HEK293T (cell line): ENCODE results near the gene TRPC3.

Source experiments
- CTCF ChIA-PET: fragments of 350-600 bp; formaldehyde crosslinking; extraction: SDS; loops from one replicate; lab custom pipeline; 2021; ENCODE audit warnings: antibody characterized with exemption, inconsistent platforms; lab: Yijun Ruan, JAX
- POLR2A ChIA-PET: fragments of 350-600 bp; formaldehyde crosslinking; extraction: SDS; loops from one replicate; lab custom pipeline; 2020; ENCODE audit warnings: antibody characterized with exemption, inconsistent platforms; lab: Yijun Ruan, JAX
- DNase-seq: peaks from one replicate; pipeline ENCODE4 v3.0.0; 2012; ENCODE audit warnings: mixed read lengths; ENCODE audit errors: extremely low spot score
- ARNT ChIP-seq: fragments of 450-650 bp; IDR thresholded peaks from 2 replicates; pipeline ENCODE4 v1.6.1; 2017; ENCODE audit warnings: mild to moderate bottlenecking
- BHLHE40 ChIP-seq: fragments of 450-650 bp; IDR thresholded peaks from 2 replicates; pipeline ENCODE4 v1.6.1; 2016; ENCODE audit warnings: mild to moderate bottlenecking, moderate library complexity, borderline replicate concordance
- CTBP1 ChIP-seq: fragments of 450-650 bp; IDR thresholded peaks from 2 replicates; pipeline ENCODE4 v1.6.1; 2016; ENCODE audit warnings: borderline replicate concordance
- ELF4 ChIP-seq: fragments of 450-650 bp; IDR thresholded peaks from 2 replicates; pipeline ENCODE4 v1.6.1; 2017; ENCODE audit warnings: antibody characterized with exemption
- FOXA1 ChIP-seq: fragments of 450-650 bp; IDR thresholded peaks from 2 replicates; pipeline ENCODE4 v1.6.1; 2016; ENCODE audit warnings: mild to moderate bottlenecking
- FOXK2 ChIP-seq: fragments of 450-650 bp; IDR thresholded peaks from 2 replicates; pipeline ENCODE4 v1.6.1; 2016; ENCODE audit warnings: mild to moderate bottlenecking
- FOXM1 ChIP-seq: fragments of 450-650 bp; IDR thresholded peaks from 2 replicates; pipeline ENCODE4 v1.6.1; 2017; ENCODE audit warnings: mild to moderate bottlenecking, borderline replicate concordance
- HDGF ChIP-seq: fragments of 450-650 bp; IDR thresholded peaks from 2 replicates; pipeline ENCODE4 v1.6.1; 2017; ENCODE audit warnings: antibody characterized with exemption, borderline replicate concordance
- L3MBTL2 ChIP-seq: fragments of 450-650 bp; conservative IDR thresholded peaks from 2 replicates; pipeline ENCODE4 v1.6.1; 2016; ENCODE audit warnings: mild to moderate bottlenecking
- LEF1 ChIP-seq: fragments of 450-650 bp; IDR thresholded peaks from 2 replicates; pipeline ENCODE4 v1.6.1; 2017; ENCODE audit warnings: mild to moderate bottlenecking, borderline replicate concordance
- NFRKB ChIP-seq: fragments of 450-650 bp; IDR thresholded peaks from 2 replicates; pipeline ENCODE4 v1.6.1; 2016; ENCODE audit warnings: mild to moderate bottlenecking, moderate library complexity
- PKNOX1 ChIP-seq: fragments of 450-650 bp; IDR thresholded peaks from 2 replicates; pipeline ENCODE4 v1.6.1; 2016
- SP1 ChIP-seq: fragments of 450-650 bp; IDR thresholded peaks from 2 replicates; pipeline ENCODE4 v1.6.1; 2017
- SUZ12 ChIP-seq: fragments of 450-650 bp; IDR thresholded peaks from 2 replicates; pipeline ENCODE4 v1.6.1; 2016; ENCODE audit warnings: mild to moderate bottlenecking
- TARDBP ChIP-seq: fragments of 450-650 bp; IDR thresholded peaks from 2 replicates; pipeline ENCODE4 v1.6.1; 2016
- ZNF384 ChIP-seq: fragments of 450-650 bp; IDR thresholded peaks from 2 replicates; pipeline ENCODE4 v1.6.1; 2016

Gene TRPC3

GRCh38 chr4:121885115-121885514 is 66.7 kb downstream of the TRPC3 start:
- CTCF ChIA-PET: interaction anchor here (0.6 kb wide), 1 partner anchor 1832 kb away, joined by 3 read pairs; no protein-coding TSS in a partner anchor
- DNase-seq: no peak
- TF ChIP-seq L3MBTL2 (no peak), SP1 (no peak), SUZ12 (no peak), BHLHE40 (no peak), NFRKB (no peak), ZNF384 (no peak), CTBP1 (no peak), ARNT (no peak), TARDBP (no peak), HDGF (no peak)
- POLR2A ChIA-PET: no interaction called here

GRCh38 chr4:121881158-121881557 is 70.7 kb downstream of the TRPC3 start:
- CTCF ChIA-PET: no interaction called here
- POLR2A ChIA-PET: interaction anchor here (1.5 kb wide), 1 partner anchor 11 kb away, joined by 4 read pairs; the partner anchor contains the start of gene BBS7
- no peak for DNase-seq
- no peak for TF ChIP-seq FOXA1
- TF ChIP-seq SUZ12: no peak

- POLR2A ChIA-PET: no interaction called here
- CTCF ChIA-PET: no interaction called here
- TF ChIP-seq FOXM1 (no peak), CTBP1 (no peak), ARNT (no peak), TARDBP (no peak), FOXK2 (no peak), ZNF384 (no peak), LEF1 (no peak), L3MBTL2 (no peak), HDGF (no peak), BHLHE40 (no peak), SP1 (no peak)
- no peak for DNase-seq
Measured at GRCh38 chr4:121879135-121879534, 72.7 kb downstream of the TRPC3 start.

- ChIA-PET CTCF (no interaction called here), POLR2A (interaction anchor here (0.8 kb wide), 1 partner anchor 8 kb away, joined by 3 read pairs; no protein-coding TSS in a partner anchor)
- TF ChIP-seq ARNT (no peak), SP1 (no peak), ELF4 (no peak), SUZ12 (no peak), L3MBTL2 (no peak), HDGF (no peak), FOXA1 (no peak), LEF1 (no peak), FOXK2 (no peak), PKNOX1 (no peak), FOXM1 (no peak), BHLHE40 (no peak), NFRKB (no peak)
- DNase-seq: no peak
Measured at GRCh38 chr4:121877041-121877773, 74.7 kb downstream of the TRPC3 start.

GRCh38 chr4:121876070-121876469 is 75.8 kb downstream of the TRPC3 start:
- ChIA-PET POLR2A (no interaction called here), CTCF (no interaction called here)
- DNase-seq: no peak

GRCh38 chr4:121875652-121876051 is 76.2 kb downstream of the TRPC3 start:
- DNase-seq: no peak
- ChIA-PET CTCF (no interaction called here), POLR2A (no interaction called here)
- TF ChIP-seq ARNT: no peak

More at GRCh38 chr4:121876070-121876469, 75.8 kb downstream of the TRPC3 start:
- TF ChIP-seq FOXM1: no peak
- no peak for TF ChIP-seq SUZ12
- no peak for TF ChIP-seq PKNOX1
- TF ChIP-seq BHLHE40: no peak
- TF ChIP-seq FOXK2: no peak
- TF ChIP-seq ARNT: no peak
- no peak for TF ChIP-seq LEF1
- TF ChIP-seq FOXA1: no peak
- no peak for TF ChIP-seq NFRKB
- TF ChIP-seq HDGF: no peak
- TF ChIP-seq ELF4: no peak
- no peak for TF ChIP-seq TARDBP
- TF ChIP-seq CTBP1: no peak
- no peak for TF ChIP-seq ZNF384
- no peak for TF ChIP-seq SP1
- no peak for TF ChIP-seq L3MBTL2

- TF ChIP-seq TARDBP: no peak
- TF ChIP-seq PKNOX1: no peak
- no peak for TF ChIP-seq ARNT
- no peak for TF ChIP-seq L3MBTL2
- TF ChIP-seq FOXA1: no peak
- TF ChIP-seq SUZ12: no peak
- TF ChIP-seq ELF4: no peak
- no peak for TF ChIP-seq FOXK2
- no peak for TF ChIP-seq ZNF384
- no peak for DNase-seq
- ChIA-PET POLR2A (no interaction called here), CTCF (no interaction called here)
Measured at GRCh38 chr4:121873604-121874003, 78.3 kb downstream of the TRPC3 start.
